Uterus (tissue), 2 donors: ENCODE measurements around the gene MIB2.
"Not testable (repeated sequence)": the region's sequence is repeated elsewhere in the genome, so short reads cannot be mapped to it uniquely, and the experiment has no call there.

Experiments used
- CTCF ChIP-seq, 4 experiments: fragments of 200-600 bp in 2 of 4; fragments of 450-650 bp in 2 of 4; sonication (generic) in 2 of 4; IDR thresholded peaks; one replicate each; pipeline ENCODE4 v1.5.1; 2016 to 2019; ENCODE audit warnings: antibody characterized with exemption in 4 of 4, mild to moderate bottlenecking in 2 of 4, moderate library complexity in 1 of 4
- POLR2A ChIP-seq, 2 donors: fragments of 450-650 bp; IDR thresholded peaks; one replicate each; pipeline ENCODE4 v1.6.1; 2016; ENCODE audit warnings: antibody characterized with exemption in 2 of 2, mild to moderate bottlenecking in 1 of 2, moderate library complexity in 1 of 2

- TF ChIP-seq CTCF, POLR2A (IDR thresholded peaks at IDR 0.05): not testable (repeated sequence)
These were observed 49.0 kb downstream of the MIB2 start for GRCh38 chr1:1664318-1664717.
